Measurements from ENCODE around the gene INPP5K.

DNA sequence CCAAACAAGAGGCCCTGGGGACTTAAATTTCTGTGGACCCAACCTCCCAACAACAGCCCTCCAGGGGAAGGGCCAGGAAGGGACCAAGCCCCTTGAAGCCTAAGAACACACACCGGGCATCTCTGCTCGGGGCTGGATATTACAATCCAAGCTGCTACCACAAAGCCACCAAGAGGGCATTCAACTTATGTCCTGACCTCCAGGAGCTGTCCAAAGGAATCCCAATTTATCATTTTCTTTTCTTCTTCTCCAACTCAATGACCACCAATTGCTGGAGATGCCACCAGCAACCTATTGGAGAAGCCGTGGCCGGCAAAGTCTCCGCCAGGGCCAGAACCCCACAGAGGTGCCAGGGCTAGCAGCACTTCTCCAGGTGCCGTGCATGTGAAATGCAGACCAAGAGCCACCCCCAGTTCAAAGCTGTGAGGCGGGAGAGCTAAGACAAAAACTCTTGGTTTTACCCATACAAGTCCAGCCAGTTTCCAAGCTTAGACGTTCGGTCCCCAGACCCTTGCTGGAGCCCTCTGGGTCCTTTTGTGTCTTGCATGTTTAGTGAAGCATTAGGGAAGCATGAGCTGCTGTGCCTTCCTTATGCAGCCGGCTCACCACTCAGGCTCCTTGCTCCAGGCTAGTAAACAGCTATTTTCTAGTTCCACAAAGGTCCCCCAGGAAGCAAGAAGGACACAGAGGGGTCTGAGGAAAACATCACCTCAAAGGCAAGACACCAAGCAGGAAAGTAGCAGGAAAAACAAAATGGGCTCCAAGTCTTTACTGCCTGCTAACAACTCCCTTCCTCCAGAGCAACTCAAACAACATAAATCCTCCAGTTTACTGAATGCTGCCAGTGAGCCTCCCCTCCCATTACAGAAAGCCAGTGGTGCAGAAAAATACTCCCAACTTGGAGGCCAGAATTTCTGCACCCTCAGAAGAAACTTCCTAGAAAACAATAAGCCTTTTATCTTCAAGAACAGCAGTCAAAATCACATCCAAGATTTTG is 42.9 kb upstream of the INPP5K start:
- TF ChIP-seq, protein P1, sequence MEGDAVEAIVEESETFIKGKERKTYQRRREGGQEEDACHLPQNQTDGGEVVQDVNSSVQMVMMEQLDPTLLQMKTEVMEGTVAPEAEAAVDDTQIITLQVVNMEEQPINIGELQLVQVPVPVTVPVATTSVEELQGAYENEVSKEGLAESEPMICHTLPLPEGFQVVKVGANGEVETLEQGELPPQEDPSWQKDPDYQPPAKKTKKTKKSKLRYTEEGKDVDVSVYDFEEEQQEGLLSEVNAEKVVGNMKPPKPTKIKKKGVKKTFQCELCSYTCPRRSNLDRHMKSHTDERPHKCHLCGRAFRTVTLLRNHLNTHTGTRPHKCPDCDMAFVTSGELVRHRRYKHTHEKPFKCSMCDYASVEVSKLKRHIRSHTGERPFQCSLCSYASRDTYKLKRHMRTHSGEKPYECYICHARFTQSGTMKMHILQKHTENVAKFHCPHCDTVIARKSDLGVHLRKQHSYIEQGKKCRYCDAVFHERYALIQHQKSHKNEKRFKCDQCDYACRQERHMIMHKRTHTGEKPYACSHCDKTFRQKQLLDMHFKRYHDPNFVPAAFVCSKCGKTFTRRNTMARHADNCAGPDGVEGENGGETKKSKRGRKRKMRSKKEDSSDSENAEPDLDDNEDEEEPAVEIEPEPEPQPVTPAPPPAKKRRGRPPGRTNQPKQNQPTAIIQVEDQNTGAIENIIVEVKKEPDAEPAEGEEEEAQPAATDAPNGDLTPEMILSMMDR (conservative IDR thresholded peaks at IDR 0.05 in 1 of 2, IDR thresholded peaks at IDR 0.05 in 1 of 2; ENCODE audit: extremely low read depth in 1 of 2, insufficient read depth in 1 of 2, low read depth in 1 of 2, low read length in 2 of 2) = no peak
- no peak for TF ChIP-seq EZH2 (IDR thresholded peaks at IDR 0.05; ENCODE audit: borderline replicate concordance, low read length)

Measured in mammary epithelial cell (primary cell).